DOHH2 (cell line): ENCODE results near the gene PLCD4.

ENCODE experiments used
- H3F3A ChIP-seq: fragments of 200-600 bp; sonication (generic), shearing (Covaris generic); 2 replicates; pipeline ENCODE4 v1.6.0; 2016; ENCODE audit warnings: antibody characterized with exemption, mild to moderate bottlenecking; ENCODE audit not compliant: control insufficient read depth, insufficient read depth
- H3K27ac ChIP-seq: fragments of 200-600 bp; sonication (generic); 2 replicates; pipeline ENCODE4 v1.5.1; 2014; ENCODE audit warnings: low read depth, mild to moderate bottlenecking, low read length, moderate library complexity
- H3K27me3 ChIP-seq: fragments of 200-600 bp; sonication (generic); 2 replicates; pipeline ENCODE4 v1.6.1; 2014; ENCODE audit warnings: mild to moderate bottlenecking, low read length, mixed read lengths; ENCODE audit not compliant: control insufficient read depth
- H3K36me3 ChIP-seq: fragments of 200-600 bp; sonication (generic); 2 replicates; pipeline ENCODE4 v1.6.1; 2014; ENCODE audit warnings: mild to moderate bottlenecking, low read length, moderate library complexity, mixed read lengths; ENCODE audit not compliant: control insufficient read depth
- H3K4me1 ChIP-seq: fragments of 200-600 bp; sonication (generic); 2 replicates; pipeline ENCODE4 v1.6.1; 2014; ENCODE audit warnings: mild to moderate bottlenecking, low read length, mixed read lengths; ENCODE audit not compliant: control insufficient read depth
- H3K4me2 ChIP-seq: fragments of 200-600 bp; sonication (generic); 2 replicates; pipeline ENCODE4 v1.6.0; 2014; ENCODE audit warnings: mild to moderate bottlenecking, low read length, moderate library complexity
- H3K4me3 ChIP-seq: fragments of 200-600 bp; sonication (generic); 2 replicates; pipeline ENCODE4 v1.5.1; 2014; ENCODE audit warnings: mild to moderate bottlenecking, low read length, mixed read lengths
- H3K79me2 ChIP-seq: fragments of 200-600 bp; sonication (generic); 2 replicates; pipeline ENCODE4 v1.6.1; 2014; ENCODE audit warnings: mild to moderate bottlenecking, low read length, mixed read lengths; ENCODE audit not compliant: control insufficient read depth
- H3K9me2 ChIP-seq: fragments of 200-600 bp; sonication (generic); replicated peaks from 2 replicates; pipeline ENCODE4 v1.6.1; 2014; ENCODE audit warnings: mild to moderate bottlenecking, low read length, mixed read lengths; ENCODE audit not compliant: control insufficient read depth
- H3K9me3 ChIP-seq: fragments of 200-600 bp; sonication (generic); 2 replicates; pipeline ENCODE4 v1.6.1; 2014; ENCODE audit warnings: antibody characterized with exemption, low read length, mixed read lengths; ENCODE audit not compliant: control insufficient read depth, insufficient read depth
- H4K20me1 ChIP-seq: fragments of 200-600 bp; sonication (generic); 2 replicates; pipeline ENCODE4 v1.6.0; 2014; ENCODE audit warnings: low read depth, mild to moderate bottlenecking, antibody characterized with exemption, low read length, moderate library complexity; ENCODE audit not compliant: control insufficient read depth, insufficient read depth
- EZH2phosphoT487 ChIP-seq: fragments of 200-600 bp; sonication (generic); IDR thresholded peaks from 2 replicates; pipeline ENCODE4 v1.6.1; 2017; ENCODE audit warnings: borderline replicate concordance, mild to moderate bottlenecking, antibody characterized with exemption, low read length, moderate library complexity, mixed read lengths
- TF ChIP-seq, protein P1 (sequence below): fragments of 200-600 bp; sonication (generic); IDR thresholded peaks from one replicate; pipeline ENCODE4 v1.5.1; 2014; ENCODE audit warnings: antibody characterized with exemption, mild to moderate bottlenecking, low read depth, low read length; ENCODE audit not compliant: poor library complexity, severe bottlenecking

Gene PLCD4

GRCh38 chr2:218621007-218621406 is 13.3 kb downstream of the PLCD4 start:
- H3K79me2 ChIP-seq = no peaks in the 10 kb centered on the region
- no peaks in the 10 kb centered on the region for H3F3A ChIP-seq
- no peaks in the 10 kb centered on the region for H4K20me1 ChIP-seq
- H3K9me2 ChIP-seq = no peaks in the 10 kb centered on the region
- TF ChIP-seq EZH2phosphoT487 = no peak
- TF ChIP-seq, protein P1, sequence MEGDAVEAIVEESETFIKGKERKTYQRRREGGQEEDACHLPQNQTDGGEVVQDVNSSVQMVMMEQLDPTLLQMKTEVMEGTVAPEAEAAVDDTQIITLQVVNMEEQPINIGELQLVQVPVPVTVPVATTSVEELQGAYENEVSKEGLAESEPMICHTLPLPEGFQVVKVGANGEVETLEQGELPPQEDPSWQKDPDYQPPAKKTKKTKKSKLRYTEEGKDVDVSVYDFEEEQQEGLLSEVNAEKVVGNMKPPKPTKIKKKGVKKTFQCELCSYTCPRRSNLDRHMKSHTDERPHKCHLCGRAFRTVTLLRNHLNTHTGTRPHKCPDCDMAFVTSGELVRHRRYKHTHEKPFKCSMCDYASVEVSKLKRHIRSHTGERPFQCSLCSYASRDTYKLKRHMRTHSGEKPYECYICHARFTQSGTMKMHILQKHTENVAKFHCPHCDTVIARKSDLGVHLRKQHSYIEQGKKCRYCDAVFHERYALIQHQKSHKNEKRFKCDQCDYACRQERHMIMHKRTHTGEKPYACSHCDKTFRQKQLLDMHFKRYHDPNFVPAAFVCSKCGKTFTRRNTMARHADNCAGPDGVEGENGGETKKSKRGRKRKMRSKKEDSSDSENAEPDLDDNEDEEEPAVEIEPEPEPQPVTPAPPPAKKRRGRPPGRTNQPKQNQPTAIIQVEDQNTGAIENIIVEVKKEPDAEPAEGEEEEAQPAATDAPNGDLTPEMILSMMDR = no peak
- H3K27ac ChIP-seq = no peak overlapping the region
- H3K36me3 ChIP-seq = no peaks in the 10 kb centered on the region
- peaks cover 11% of the 10 kb centered on the region for H3K4me1 ChIP-seq
- no peak overlapping the region for H3K4me2 ChIP-seq
- no peaks in the 10 kb centered on the region for H3K27me3 ChIP-seq
- H3K9me3 ChIP-seq = no peaks in the 10 kb centered on the region
- no peak overlapping the region for H3K4me3 ChIP-seq

- Histone ChIP-seq H3K9me3 (no peaks in the 10 kb centered on the region), H3K79me2 (no peaks in the 10 kb centered on the region), H3K27ac (no peak overlapping the region), H3K9me2 (no peaks in the 10 kb centered on the region), H3K4me2 (peak overlapping the region; percentile 34), H3K27me3 (no peaks in the 10 kb centered on the region), H3K4me3 (no peak overlapping the region), H3F3A (no peaks in the 10 kb centered on the region), H3K4me1 (peaks cover 11% of the 10 kb centered on the region), H4K20me1 (no peaks in the 10 kb centered on the region), H3K36me3 (no peaks in the 10 kb centered on the region)
- no peak for TF ChIP-seq EZH2phosphoT487
- TF ChIP-seq, protein P1 = no peak
These were observed 15.1 kb downstream of the PLCD4 start for GRCh38 chr2:218622606-218623365.

GRCh38 chr2:218623366-218623705 is 15.6 kb downstream of the PLCD4 start:
- Histone ChIP-seq H3K4me1 (peaks cover 11% of the 10 kb centered on the region), H3K79me2 (no peaks in the 10 kb centered on the region), H3K4me2 (peak overlapping the region; percentile 34), H3F3A (no peaks in the 10 kb centered on the region), H3K27ac (no peak overlapping the region), H3K9me2 (no peaks in the 10 kb centered on the region), H3K9me3 (no peaks in the 10 kb centered on the region), H3K36me3 (no peaks in the 10 kb centered on the region), H4K20me1 (no peaks in the 10 kb centered on the region), H3K4me3 (no peak overlapping the region), H3K27me3 (no peaks in the 10 kb centered on the region)
- TF ChIP-seq EZH2phosphoT487 = no peak
- TF ChIP-seq, protein P1 = no peak
